ENCODE data around the gene UAP1L1. TPM values are rescaled to one million over a fixed set of nuclear protein-coding genes. Genes with fewer than 3 reads are reported as not detected.

Gene UAP1L1
- total and polyA plus RNA-seq, 4 donors = 0.35 to 2.3 (median 1.7) TPM

DNA sequence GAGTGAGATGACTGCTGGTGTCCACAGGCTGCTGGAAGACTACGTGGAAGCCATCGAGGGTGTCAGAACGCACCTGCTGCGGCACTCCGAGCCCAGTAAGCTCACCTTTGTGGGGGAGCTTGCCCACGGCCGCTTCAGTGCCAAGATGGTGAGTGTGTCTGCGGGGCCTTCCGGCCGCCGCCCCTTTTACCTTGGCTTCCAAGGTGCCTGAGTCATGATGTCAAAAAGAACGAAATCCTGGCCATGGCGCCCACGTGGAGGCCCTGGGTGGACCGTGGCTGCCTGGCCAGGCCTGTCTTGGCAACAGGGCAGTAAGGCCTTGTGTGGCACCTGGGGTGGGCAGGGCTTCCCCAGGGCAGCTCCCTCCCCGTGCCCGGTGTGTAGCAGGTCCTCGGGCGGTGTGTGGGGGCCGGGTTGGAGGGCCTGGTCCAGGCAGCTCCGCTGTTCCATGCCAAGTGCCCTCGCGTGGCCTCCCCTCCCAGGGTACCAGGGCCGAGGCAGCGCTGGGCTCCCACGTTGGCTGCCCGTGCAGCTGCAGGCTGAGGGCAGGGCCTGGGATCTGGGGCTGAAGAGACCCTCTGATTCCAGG lies 29.4 kb downstream of the UAP1L1 start:
- Histone ChIP-seq H3K36me3 (ENCODE audit: control insufficient read depth in 4 of 4, insufficient read depth in 3 of 4, low read depth in 1 of 4, low read length in 3 of 4) (peaks cover 9 to 56% (median 27%) of the 10 kb centered on the region in 4 donors), H3K27ac (ENCODE audit: low read depth in 1 of 2, low read length in 2 of 2) (no peak overlapping the region), H3K4me3 (ENCODE audit: low read depth in 1 of 3, low read length in 3 of 3) (no peak overlapping the region), H3K4me1 (ENCODE audit: control insufficient read depth in 4 of 4, insufficient read depth in 4 of 4, low read length in 3 of 4) (no peaks in the 10 kb centered on the region), H3K9me3 (ENCODE audit: control insufficient read depth in 4 of 4, low read length in 3 of 4) (no peaks in the 10 kb centered on the region), H3K27me3 (ENCODE audit: control insufficient read depth in 4 of 4, insufficient read depth in 4 of 4, low read length in 3 of 4) (no peaks in the 10 kb centered on the region), H3K9ac (ENCODE audit: low read depth in 1 of 2, low read length in 2 of 2) (no peak overlapping the region)
- TF ChIP-seq YY1 (IDR thresholded peaks at IDR 0.05) (no peak), JUND (IDR thresholded peaks at IDR 0.05) (no peak), RXRA (IDR thresholded peaks at IDR 0.05) (no peak), SP1 (IDR thresholded peaks at IDR 0.05) (no peak), GABPA (IDR thresholded peaks at IDR 0.05 in 1 of 2, conservative IDR thresholded peaks at IDR 0.05 in 1 of 2) (no peak), FOXA2 (IDR thresholded peaks at IDR 0.05) (no peak), RAD21 (IDR thresholded peaks at IDR 0.05) (no peak), TAF1 (conservative IDR thresholded peaks at IDR 0.05) (no peak), NR2F2 (IDR thresholded peaks at IDR 0.05) (no peak), FOXA1 (IDR thresholded peaks at IDR 0.05) (no peak)
- TF ChIP-seq, protein P1, sequence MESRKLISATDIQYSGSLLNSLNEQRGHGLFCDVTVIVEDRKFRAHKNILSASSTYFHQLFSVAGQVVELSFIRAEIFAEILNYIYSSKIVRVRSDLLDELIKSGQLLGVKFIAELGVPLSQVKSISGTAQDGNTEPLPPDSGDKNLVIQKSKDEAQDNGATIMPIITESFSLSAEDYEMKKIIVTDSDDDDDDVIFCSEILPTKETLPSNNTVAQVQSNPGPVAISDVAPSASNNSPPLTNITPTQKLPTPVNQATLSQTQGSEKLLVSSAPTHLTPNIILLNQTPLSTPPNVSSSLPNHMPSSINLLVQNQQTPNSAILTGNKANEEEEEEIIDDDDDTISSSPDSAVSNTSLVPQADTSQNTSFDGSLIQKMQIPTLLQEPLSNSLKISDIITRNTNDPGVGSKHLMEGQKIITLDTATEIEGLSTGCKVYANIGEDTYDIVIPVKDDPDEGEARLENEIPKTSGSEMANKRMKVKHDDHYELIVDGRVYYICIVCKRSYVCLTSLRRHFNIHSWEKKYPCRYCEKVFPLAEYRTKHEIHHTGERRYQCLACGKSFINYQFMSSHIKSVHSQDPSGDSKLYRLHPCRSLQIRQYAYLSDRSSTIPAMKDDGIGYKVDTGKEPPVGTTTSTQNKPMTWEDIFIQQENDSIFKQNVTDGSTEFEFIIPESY (IDR thresholded peaks at IDR 0.05) = no peak
- TF ChIP-seq, protein P2, sequence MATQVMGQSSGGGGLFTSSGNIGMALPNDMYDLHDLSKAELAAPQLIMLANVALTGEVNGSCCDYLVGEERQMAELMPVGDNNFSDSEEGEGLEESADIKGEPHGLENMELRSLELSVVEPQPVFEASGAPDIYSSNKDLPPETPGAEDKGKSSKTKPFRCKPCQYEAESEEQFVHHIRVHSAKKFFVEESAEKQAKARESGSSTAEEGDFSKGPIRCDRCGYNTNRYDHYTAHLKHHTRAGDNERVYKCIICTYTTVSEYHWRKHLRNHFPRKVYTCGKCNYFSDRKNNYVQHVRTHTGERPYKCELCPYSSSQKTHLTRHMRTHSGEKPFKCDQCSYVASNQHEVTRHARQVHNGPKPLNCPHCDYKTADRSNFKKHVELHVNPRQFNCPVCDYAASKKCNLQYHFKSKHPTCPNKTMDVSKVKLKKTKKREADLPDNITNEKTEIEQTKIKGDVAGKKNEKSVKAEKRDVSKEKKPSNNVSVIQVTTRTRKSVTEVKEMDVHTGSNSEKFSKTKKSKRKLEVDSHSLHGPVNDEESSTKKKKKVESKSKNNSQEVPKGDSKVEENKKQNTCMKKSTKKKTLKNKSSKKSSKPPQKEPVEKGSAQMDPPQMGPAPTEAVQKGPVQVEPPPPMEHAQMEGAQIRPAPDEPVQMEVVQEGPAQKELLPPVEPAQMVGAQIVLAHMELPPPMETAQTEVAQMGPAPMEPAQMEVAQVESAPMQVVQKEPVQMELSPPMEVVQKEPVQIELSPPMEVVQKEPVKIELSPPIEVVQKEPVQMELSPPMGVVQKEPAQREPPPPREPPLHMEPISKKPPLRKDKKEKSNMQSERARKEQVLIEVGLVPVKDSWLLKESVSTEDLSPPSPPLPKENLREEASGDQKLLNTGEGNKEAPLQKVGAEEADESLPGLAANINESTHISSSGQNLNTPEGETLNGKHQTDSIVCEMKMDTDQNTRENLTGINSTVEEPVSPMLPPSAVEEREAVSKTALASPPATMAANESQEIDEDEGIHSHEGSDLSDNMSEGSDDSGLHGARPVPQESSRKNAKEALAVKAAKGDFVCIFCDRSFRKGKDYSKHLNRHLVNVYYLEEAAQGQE (IDR thresholded peaks at IDR 0.05) = no peak
- TF ChIP-seq, protein P3, sequence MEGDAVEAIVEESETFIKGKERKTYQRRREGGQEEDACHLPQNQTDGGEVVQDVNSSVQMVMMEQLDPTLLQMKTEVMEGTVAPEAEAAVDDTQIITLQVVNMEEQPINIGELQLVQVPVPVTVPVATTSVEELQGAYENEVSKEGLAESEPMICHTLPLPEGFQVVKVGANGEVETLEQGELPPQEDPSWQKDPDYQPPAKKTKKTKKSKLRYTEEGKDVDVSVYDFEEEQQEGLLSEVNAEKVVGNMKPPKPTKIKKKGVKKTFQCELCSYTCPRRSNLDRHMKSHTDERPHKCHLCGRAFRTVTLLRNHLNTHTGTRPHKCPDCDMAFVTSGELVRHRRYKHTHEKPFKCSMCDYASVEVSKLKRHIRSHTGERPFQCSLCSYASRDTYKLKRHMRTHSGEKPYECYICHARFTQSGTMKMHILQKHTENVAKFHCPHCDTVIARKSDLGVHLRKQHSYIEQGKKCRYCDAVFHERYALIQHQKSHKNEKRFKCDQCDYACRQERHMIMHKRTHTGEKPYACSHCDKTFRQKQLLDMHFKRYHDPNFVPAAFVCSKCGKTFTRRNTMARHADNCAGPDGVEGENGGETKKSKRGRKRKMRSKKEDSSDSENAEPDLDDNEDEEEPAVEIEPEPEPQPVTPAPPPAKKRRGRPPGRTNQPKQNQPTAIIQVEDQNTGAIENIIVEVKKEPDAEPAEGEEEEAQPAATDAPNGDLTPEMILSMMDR (IDR thresholded peaks at IDR 0.05; ENCODE audit: low read depth, low read length, missing input control) = no peak
- TF ChIP-seq, protein P4, sequence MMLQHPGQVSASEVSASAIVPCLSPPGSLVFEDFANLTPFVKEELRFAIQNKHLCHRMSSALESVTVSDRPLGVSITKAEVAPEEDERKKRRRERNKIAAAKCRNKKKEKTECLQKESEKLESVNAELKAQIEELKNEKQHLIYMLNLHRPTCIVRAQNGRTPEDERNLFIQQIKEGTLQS (IDR thresholded peaks at IDR 0.05) = no peak
- TF ChIP-seq, protein P5, sequence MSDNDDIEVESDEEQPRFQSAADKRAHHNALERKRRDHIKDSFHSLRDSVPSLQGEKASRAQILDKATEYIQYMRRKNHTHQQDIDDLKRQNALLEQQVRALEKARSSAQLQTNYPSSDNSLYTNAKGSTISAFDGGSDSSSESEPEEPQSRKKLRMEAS (IDR thresholded peaks at IDR 0.05) = no peak
- WGBS = 96% methylated on average over 27 of the region's 27 CpGs
- no peak for DNase-seq (ENCODE audit: low spot score)

All from liver (tissue), 9 donors.